ENCODE data around the gene TRIM65.

DNA sequence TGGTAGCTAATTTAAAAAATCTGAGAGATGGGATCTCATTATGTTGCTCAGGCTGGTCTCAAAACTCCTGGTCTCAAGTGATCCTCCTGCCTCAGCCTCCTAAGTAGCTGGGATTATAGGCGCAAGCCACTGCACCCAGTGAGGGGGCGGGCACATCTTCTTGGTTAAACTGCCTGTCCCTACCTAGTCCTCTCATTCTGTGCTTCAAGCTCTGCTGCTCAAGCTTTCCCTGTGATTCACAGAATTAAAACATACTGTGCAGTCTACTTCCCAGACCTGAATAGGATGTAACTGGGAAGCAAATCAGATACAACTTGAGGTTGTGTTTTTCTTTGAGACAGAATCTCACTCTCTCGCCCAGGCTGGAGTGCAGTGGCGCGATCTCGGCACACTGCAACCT lies 5.7 kb upstream of the TRIM65 start:
- TF ChIP-seq, protein P1, sequence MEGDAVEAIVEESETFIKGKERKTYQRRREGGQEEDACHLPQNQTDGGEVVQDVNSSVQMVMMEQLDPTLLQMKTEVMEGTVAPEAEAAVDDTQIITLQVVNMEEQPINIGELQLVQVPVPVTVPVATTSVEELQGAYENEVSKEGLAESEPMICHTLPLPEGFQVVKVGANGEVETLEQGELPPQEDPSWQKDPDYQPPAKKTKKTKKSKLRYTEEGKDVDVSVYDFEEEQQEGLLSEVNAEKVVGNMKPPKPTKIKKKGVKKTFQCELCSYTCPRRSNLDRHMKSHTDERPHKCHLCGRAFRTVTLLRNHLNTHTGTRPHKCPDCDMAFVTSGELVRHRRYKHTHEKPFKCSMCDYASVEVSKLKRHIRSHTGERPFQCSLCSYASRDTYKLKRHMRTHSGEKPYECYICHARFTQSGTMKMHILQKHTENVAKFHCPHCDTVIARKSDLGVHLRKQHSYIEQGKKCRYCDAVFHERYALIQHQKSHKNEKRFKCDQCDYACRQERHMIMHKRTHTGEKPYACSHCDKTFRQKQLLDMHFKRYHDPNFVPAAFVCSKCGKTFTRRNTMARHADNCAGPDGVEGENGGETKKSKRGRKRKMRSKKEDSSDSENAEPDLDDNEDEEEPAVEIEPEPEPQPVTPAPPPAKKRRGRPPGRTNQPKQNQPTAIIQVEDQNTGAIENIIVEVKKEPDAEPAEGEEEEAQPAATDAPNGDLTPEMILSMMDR (conservative IDR thresholded peaks at IDR 0.05) = no peak
- no peak for TF ChIP-seq EZH2 (IDR thresholded peaks at IDR 0.05; ENCODE audit: low read depth)

Data from PC-9 (cell line).